ENCODE results near the gene RNF114.

The RNF114 gene

DNA sequence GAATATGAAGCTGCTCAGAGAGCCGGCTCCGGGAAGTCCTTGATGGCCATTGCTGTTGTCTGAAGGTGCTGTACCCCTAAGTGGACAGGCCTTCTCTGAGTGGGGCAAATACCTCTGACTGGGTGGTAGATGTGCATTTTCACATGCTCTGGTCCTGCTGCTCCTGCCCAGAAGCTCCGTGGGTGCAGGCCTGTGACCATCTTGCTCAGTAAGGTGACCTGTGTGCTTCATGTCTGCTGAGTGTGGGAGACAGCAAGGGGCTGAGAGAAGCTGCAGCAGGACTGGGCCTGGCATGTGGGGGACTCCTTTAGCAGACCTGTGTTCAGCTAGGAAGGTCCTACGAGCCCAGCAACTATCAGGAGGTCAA is 25.9 kb upstream of the RNF114 start:
- no peak overlapping the region for H3K4me3 ChIP-seq (ENCODE audit: control insufficient read depth, low read depth, low read length)
- TF ChIP-seq, protein P1, sequence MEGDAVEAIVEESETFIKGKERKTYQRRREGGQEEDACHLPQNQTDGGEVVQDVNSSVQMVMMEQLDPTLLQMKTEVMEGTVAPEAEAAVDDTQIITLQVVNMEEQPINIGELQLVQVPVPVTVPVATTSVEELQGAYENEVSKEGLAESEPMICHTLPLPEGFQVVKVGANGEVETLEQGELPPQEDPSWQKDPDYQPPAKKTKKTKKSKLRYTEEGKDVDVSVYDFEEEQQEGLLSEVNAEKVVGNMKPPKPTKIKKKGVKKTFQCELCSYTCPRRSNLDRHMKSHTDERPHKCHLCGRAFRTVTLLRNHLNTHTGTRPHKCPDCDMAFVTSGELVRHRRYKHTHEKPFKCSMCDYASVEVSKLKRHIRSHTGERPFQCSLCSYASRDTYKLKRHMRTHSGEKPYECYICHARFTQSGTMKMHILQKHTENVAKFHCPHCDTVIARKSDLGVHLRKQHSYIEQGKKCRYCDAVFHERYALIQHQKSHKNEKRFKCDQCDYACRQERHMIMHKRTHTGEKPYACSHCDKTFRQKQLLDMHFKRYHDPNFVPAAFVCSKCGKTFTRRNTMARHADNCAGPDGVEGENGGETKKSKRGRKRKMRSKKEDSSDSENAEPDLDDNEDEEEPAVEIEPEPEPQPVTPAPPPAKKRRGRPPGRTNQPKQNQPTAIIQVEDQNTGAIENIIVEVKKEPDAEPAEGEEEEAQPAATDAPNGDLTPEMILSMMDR (IDR thresholded peaks at IDR 0.05; ENCODE audit: control insufficient read depth, insufficient read depth, low read depth, low read length, missing control alignments), result no peak
- DNase-seq (ENCODE audit: low read depth), result no peak

DNA sequence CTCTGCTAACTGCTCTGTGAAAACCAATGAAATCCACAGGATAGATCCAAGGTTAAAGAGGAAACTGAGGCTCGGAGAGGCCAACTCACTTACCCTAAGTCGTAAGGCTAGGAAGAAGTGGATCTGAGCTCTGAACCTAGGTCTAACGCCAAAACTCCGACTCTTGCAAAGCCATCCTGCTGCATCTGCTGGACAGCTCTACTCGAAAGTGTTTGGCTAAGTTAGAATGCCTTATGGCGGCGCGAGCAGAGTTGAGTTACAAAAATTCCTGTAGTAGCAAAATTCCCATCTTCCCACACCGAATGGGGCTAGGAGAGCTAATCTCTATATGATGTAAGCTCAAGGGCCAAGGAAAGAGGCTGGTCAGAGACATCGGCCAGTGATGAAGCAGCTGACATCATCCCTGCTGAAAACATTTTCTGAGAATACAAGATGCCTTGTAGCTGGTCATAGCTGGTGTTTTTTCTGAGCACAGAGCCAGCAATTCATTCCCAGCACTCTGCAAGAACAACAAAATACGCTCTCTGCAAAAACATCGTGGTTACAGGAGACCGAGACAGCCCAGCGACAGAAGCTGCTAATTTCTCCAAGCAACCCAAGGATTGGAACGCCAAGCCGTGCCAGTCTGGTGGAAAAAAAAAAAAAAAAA is 22.7 kb upstream of the RNF114 start:
- TF ChIP-seq, protein P1 (IDR thresholded peaks at IDR 0.05; ENCODE audit: control insufficient read depth, insufficient read depth, low read depth, low read length, missing control alignments), result no peak
- H3K4me3 ChIP-seq (ENCODE audit: control insufficient read depth, low read depth, low read length), result no peak overlapping the region
- no peak for DNase-seq (ENCODE audit: low read depth)

DNA sequence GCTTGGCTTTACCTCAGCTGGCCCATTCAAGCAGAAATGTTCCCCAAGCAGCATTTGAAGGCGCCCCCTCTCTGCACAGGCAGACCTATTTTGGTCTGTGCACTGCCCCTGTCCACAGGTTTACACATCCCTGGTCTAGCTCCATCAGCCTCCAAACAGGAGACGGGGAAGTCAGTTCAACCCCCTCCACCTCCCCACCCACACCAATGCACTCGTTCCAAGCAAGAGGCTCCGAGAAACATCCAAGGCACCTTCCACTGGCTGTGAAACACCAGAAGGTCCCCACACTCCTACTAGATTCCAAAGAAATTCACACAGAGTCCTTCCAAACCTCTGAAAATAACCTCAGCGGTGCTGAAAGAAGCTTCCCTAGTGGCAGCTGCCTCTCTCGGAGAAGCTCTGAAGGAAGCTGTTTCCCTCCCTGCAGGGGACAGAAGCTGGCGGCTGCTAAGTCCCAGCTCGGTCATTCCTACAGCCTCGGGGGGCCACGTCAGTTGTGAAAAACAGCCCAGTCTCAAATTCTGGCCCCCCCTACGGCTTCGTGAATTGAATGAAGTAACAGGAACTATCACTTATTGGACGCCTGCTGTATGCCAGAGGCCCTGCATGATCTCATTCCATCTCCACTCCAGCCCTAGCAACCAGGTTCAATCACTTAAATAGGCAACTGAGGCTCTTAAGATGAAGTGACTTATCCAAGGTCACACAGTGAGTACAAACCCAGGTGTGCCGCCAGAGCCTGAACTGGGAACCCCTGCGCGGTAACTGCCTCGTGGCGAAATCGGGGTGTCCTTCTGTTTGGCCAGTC is 21.7 kb upstream of the RNF114 start:
- peak overlapping the region; percentile 68 for H3K4me3 ChIP-seq (ENCODE audit: control insufficient read depth, low read depth, low read length)
- no peak for DNase-seq (ENCODE audit: low read depth)
- TF ChIP-seq, protein P1 (IDR thresholded peaks at IDR 0.05; ENCODE audit: control insufficient read depth, insufficient read depth, low read depth, low read length, missing control alignments), result no peak

DNA sequence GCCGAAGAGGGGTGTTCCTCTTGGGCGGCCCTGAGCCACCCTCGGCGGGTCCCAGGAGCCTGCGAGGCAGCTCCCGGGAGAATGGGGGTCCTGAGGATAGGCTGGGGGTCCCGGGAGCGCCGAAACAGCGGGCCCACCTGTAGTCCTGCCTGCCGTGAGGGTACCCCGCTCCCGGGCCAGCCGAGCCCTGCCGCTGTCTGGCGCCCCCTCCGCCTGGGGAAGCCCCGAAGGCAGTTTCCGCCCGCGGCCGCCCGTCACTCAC is 21.1 kb upstream of the RNF114 start:
- peak overlapping the region; percentile 68 for H3K4me3 ChIP-seq (ENCODE audit: control insufficient read depth, low read depth, low read length)
- DNase-seq (ENCODE audit: low read depth), result no peak
- TF ChIP-seq, protein P1 (IDR thresholded peaks at IDR 0.05; ENCODE audit: control insufficient read depth, insufficient read depth, low read depth, low read length, missing control alignments), result no peak

DNA sequence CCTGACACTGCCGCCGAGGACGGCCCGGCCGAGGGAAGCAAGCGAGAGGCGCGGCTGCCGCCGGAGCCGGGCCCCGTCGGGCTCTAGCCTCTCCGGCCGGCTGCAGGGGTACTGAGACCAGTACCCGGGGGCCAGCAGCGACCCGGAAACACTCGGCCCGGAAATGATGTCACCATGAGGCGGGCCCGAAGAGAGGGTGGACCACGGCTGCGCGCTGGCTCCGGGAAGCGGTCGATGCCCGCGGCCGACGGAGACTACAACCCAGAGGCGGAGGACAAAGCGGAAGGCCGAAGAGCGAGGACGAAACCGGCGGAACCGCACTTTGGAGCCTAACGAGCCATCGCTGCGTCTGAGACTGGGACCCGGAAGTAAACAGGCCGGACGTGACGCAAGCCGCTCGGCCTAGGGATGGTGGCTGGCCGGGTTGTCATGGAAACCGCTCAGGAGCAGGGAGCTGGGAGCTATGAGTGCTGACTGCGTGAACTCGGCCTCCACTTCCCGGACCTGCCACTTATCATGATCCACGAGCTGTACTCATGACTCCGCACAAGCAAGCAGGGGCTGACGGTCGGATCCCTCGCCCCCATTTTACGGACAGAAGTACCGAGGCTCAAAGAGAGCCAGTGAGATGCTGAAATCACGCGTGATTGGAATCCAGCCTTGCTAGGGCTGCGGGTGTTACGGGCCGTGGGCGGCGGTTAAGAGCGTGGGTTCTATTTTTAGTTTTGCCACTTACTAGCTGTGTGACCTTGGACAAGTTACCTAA is 20.6 kb upstream of the RNF114 start, which contains the start of gene SPATA2:
SPATA2 (minus strand) TSS at position 150 of the 766 bp plus-strand sequence. CDS start 7,039 bp downstream, outside the sequence.
- peak; percentile 68 for DNase-seq (ENCODE audit: low read depth)
- peak within 1 kb of the TSS; percentile 68 for H3K4me3 ChIP-seq (ENCODE audit: control insufficient read depth, low read depth, low read length)
- TF ChIP-seq, protein P1 (IDR thresholded peaks at IDR 0.05; ENCODE audit: control insufficient read depth, insufficient read depth, low read depth, low read length, missing control alignments), result no peak

DNA sequence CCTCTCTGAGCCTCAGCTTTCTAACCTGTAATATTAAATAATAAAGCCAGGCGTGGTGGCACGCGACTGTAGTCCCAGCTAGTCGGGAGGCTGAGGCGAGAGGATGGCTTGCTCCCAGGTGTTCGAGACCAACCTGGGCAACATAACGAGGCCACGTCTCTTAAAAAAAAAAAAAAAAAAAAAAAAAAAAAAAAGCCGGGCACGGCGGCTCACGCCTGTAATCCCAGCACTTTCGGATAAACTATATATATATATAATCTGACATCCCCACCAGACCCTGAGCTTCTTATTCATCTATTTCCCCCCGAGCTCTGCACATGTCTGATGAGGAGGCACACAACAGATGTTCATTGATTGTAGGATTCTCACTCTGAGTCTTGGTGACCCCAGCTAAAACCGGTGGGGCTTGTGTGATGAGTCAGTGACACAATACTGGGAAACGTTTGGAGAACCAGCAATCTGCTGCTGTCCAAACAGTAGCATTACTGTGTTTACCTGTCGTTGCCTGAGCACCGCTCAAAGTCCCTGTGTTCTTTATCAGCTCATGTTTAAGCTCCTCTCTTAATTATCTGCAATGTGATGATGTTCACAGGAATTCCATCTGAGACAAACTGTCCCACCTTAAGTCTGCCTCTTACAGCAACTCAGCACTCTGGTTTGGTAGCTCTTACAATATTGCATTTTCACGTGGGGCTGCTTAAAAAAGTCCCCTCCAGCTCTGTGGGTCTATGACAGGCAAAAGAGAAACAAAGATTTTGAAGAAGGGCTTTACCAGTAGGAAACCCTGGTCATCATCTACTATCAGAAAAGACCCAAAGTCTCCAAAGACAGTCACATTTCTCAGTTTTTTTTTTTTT is 19.8 kb upstream of the RNF114 start:
- no peak for DNase-seq (ENCODE audit: low read depth)
- H3K4me3 ChIP-seq (ENCODE audit: control insufficient read depth, low read depth, low read length), result peak overlapping the region; percentile 68
- TF ChIP-seq, protein P1 (IDR thresholded peaks at IDR 0.05; ENCODE audit: control insufficient read depth, insufficient read depth, low read depth, low read length, missing control alignments), result no peak

Data from AG09309 (cell line).